Activated CD8-positive, alpha-beta T cell treated with anti-CD3 and anti-CD28 coated beads for 36 hours (primary cell): ENCODE measurements around the gene CASQ1. TPM values are rescaled to one million over a fixed set of nuclear protein-coding genes. Genes with fewer than 3 reads are reported as not detected.

Source experiments
- ATAC-seq: fragments of 200-7000 bp; cut with Tn5 transposase; one replicate; pipeline ENCODE4 v1.10.0; 2021; ENCODE audit warnings: mild to moderate bottlenecking, moderate library complexity
- CTCF ChIA-PET: fragments of 350-600 bp; sonication (Branson Sonifier 250); formaldehyde crosslinking; loops from one replicate; lab custom pipeline; 2021; ENCODE audit warnings: antibody characterized with exemption; lab: Charles Lee
- POLR2A ChIA-PET: fragments of 350-600 bp; sonication (Branson Sonifier 250); formaldehyde crosslinking; loops from one replicate; lab custom pipeline; 2021; ENCODE audit warnings: antibody characterized with exemption; lab: Charles Lee
- DNase-seq: peaks from one replicate; pipeline ENCODE4 v3.0.0-alpha.2; 2020
- H3K27ac Mint-ChIP-seq: one replicate; pipeline ENCODE4 v1.8.0; 2021; ENCODE audit warnings: mild to moderate bottlenecking, mixed read lengths
- H3K27me3 Mint-ChIP-seq: one replicate; pipeline ENCODE4 v1.8.0; 2021; ENCODE audit warnings: mixed read lengths
- H3K36me3 Mint-ChIP-seq: one replicate; pipeline ENCODE4 v1.8.0; 2021; ENCODE audit warnings: low read depth, mixed read lengths
- H3K4me1 Mint-ChIP-seq: one replicate; pipeline ENCODE4 v1.8.0; 2021; ENCODE audit warnings: low read depth, mixed read lengths
- H3K4me3 Mint-ChIP-seq: one replicate; pipeline ENCODE4 v1.8.0; 2021; ENCODE audit warnings: mild to moderate bottlenecking, moderate library complexity, mixed read lengths
- H3K9me3 Mint-ChIP-seq: one replicate; pipeline ENCODE4 v1.8.0; 2021; ENCODE audit warnings: mixed read lengths
- intact Hi-C: fragments of 100-400 bp; cut with micrococcal nuclease; formaldehyde crosslinking; loops from one replicate; pipeline ENCODE4 v1.10.0; 2022
- total RNA-seq, 2 experiments: library from RNA; stranded (reverse); gene quantifications; one replicate each; pipeline ENCODE4 v1.2.3, GENCODE V29; 2021
- TF ChIP-seq, protein P1 (sequence below): fragments of 200-600 bp; IDR thresholded peaks from one replicate; pipeline ENCODE4 v1.8.0; 2022; ENCODE audit warnings: antibody characterized with exemption, mild to moderate bottlenecking

CASQ1 gene
- total RNA-seq, 2 experiments from 2014 or later, result not detected

DNA sequence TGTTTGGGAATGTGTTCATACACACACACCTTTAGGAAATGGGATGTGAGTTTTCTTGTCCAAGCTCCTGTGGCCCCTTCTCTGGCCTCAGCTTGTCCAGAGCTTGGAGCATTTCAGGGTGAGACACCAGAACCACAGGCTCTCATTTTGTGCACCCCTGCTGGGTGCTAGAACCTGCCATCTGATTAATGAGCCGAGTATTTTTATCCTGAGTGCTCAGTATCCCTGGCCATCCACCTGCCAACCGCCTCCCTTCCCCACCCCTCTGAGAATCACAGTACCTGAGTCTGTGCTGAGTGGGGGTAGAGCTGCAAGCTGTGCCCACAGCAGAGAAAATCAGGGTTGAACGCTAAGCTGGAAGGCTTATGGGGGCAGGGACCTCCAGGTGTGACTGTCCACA, 1.4 kb downstream of the CASQ1 start:
- no peak for ATAC-seq
- Mint-ChIP-seq H3K27ac (no peak overlapping the region), H3K4me3 (no peak overlapping the region), H3K4me1 (no peaks in the 10 kb centered on the region), H3K36me3 (no peaks in the 10 kb centered on the region), H3K9me3 (no peaks in the 10 kb centered on the region), H3K27me3 (peaks cover 2% of the 10 kb centered on the region)
- CTCF ChIA-PET, result interaction anchor here (0.6 to 5.3 kb wide), 15 partner anchors 11 to 184 kb away, joined by 3 to 102 read pairs (median 4); partner anchors contain the start of gene PEA15
- POLR2A ChIA-PET, result interaction anchor here (1.2 to 1.4 kb wide), 2 partner anchors 10 to 12 kb away, joined by 3 to 4 read pairs; no protein-coding TSS in a partner anchor
- TF ChIP-seq, protein P1, sequence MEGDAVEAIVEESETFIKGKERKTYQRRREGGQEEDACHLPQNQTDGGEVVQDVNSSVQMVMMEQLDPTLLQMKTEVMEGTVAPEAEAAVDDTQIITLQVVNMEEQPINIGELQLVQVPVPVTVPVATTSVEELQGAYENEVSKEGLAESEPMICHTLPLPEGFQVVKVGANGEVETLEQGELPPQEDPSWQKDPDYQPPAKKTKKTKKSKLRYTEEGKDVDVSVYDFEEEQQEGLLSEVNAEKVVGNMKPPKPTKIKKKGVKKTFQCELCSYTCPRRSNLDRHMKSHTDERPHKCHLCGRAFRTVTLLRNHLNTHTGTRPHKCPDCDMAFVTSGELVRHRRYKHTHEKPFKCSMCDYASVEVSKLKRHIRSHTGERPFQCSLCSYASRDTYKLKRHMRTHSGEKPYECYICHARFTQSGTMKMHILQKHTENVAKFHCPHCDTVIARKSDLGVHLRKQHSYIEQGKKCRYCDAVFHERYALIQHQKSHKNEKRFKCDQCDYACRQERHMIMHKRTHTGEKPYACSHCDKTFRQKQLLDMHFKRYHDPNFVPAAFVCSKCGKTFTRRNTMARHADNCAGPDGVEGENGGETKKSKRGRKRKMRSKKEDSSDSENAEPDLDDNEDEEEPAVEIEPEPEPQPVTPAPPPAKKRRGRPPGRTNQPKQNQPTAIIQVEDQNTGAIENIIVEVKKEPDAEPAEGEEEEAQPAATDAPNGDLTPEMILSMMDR, result no peak
- intact Hi-C loops, result loop anchor here (2.0 to 10.0 kb wide), 2 partner anchors 61 to 183 kb away; no protein-coding TSS in a partner anchor
- DNase-seq, result no peak

DNA sequence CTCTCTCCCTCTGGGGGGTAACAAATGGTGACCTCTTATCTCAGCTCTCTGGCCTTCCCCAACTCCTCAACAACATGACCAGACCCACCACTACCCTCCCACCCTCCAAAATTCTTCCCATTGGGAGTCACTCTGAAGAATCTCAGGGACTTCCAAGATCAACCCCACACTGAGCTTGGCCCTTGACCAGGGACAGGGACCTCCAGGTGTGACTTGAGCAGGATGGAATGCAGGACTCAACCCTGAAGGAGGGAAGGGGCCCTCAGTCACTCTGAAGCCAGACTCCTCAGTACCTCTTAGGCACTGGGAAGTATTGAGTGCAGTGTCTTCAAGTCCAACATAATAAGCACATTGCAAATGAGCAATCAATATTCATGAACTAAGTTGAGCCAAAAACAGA, 1.9 kb downstream of the CASQ1 start:
- CTCF ChIA-PET, result interaction anchor here (1.0 to 5.3 kb wide), 17 partner anchors 11 to 184 kb away, joined by 3 to 102 read pairs (median 5); partner anchors contain the start of gene PEA15
- Mint-ChIP-seq H3K4me1 (no peaks in the 10 kb centered on the region), H3K4me3 (no peak overlapping the region), H3K27me3 (peaks cover 2% of the 10 kb centered on the region), H3K9me3 (no peaks in the 10 kb centered on the region), H3K36me3 (no peaks in the 10 kb centered on the region), H3K27ac (no peak overlapping the region)
- DNase-seq, result no peak
- no peak for ATAC-seq
- TF ChIP-seq, protein P1, result no peak
- POLR2A ChIA-PET, result interaction anchor here (1.2 to 1.4 kb wide), 2 partner anchors 10 to 12 kb away, joined by 3 to 4 read pairs; no protein-coding TSS in a partner anchor
- intact Hi-C loops, result loop anchor here (2.0 to 10.0 kb wide), 2 partner anchors 61 to 183 kb away; no protein-coding TSS in a partner anchor

DNA sequence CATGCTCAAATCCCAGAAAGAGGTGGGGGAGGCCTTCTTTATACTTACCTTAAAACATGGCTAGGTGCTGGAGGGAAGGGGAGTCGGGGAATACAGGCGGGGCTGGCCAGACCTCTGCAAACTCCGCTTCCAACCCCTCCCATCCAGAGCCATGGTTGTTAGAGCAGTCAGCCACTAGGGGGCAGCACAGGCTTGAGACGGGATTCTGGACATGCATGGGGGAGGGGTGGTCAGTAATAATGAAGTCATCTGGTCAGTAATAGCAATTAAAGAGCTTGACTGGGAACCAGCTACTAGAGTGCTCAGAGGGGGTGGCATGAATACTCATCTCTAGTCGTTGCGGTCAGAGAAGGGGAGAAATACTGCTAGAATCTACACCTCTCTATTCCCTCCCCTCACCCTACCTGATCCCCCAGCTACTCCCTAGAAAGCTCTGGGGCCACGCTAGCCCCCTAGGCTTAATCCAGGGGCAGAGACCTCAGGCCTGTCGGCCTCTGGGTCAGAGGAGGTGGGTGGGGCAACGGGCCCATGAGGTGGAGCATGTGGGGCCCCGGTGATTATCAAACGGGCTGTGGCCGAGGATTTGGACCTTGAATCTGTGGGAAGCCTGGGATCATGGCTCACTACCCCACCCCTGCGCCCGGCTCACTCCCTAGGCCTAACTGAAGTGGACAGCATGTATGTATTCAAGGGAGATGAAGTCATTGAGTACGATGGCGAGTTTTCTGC, 2.9 kb downstream of the CASQ1 start:
- no peak overlapping the region for H3K27ac Mint-ChIP-seq
- H3K9me3 Mint-ChIP-seq, result no peaks in the 10 kb centered on the region
- CTCF ChIA-PET, result interaction anchor here (0.5 to 5.3 kb wide), 55 partner anchors 9 to 269 kb away, joined by 3 to 102 read pairs (median 4); partner anchors contain the start of genes PEA15 and PEX19
- no peaks in the 10 kb centered on the region for H3K36me3 Mint-ChIP-seq
- intact Hi-C loops, result loop anchor here (1.0 to 10.0 kb wide), 3 partner anchors 60 to 182 kb away; no protein-coding TSS in a partner anchor
- TF ChIP-seq, protein P1, result peak; percentile 94
- DNase-seq (peak; percentile 86), ATAC-seq (peak; percentile 93)
- H3K4me3 Mint-ChIP-seq, result no peak overlapping the region
- H3K27me3 Mint-ChIP-seq, result peaks cover 2% of the 10 kb centered on the region
- H3K4me1 Mint-ChIP-seq, result no peaks in the 10 kb centered on the region
- POLR2A ChIA-PET, result interaction anchor here (1.1 to 1.2 kb wide), 2 partner anchors 12 to 102 kb away, joined by 3 to 6 read pairs; partner anchors contain the start of gene PEA15

DNA sequence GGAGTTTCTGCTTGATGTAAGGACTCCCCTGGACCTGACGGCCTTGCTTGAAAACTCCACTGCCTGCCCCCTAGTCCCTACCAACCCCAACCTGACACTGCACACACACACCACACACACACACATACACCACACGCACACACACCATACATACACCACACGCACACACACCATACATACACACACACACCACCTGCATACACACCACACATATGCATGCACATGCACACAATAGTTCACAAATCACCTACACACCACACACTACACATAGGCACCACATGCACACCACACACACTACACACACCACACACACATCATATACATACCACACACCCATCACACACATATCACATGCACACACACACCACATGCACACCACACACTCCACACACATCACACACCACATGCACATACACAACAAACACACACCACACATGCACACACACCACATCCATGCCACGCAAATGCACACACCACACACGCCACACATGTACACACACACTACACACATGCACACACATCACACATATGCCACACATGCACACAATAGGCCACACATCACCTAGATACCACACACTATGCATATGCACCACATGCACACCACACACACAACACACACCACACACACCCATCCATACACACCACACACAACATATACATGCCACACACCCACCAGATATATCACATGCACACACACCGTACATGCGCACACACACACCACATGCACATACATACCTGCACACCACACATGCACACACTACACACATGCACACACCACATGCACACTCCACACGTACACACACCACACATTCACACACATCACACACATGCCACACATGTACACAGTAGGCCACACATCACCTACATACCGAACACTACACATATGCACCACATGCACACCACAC, 3.7 kb downstream of the CASQ1 start:
- Mint-ChIP-seq H3K4me3 (no peak overlapping the region), H3K27me3 (peaks cover 2% of the 10 kb centered on the region), H3K9me3 (no peaks in the 10 kb centered on the region), H3K36me3 (no peaks in the 10 kb centered on the region), H3K4me1 (no peaks in the 10 kb centered on the region), H3K27ac (no peak overlapping the region)
- ATAC-seq, result no peak
- no peak for DNase-seq
- TF ChIP-seq, protein P1, result no peak
- intact Hi-C loops, result loop anchor here (1.0 to 10.0 kb wide), 3 partner anchors 59 to 181 kb away; no protein-coding TSS in a partner anchor
- POLR2A ChIA-PET, result interaction anchor here (1.1 to 1.2 kb wide), 2 partner anchors 11 to 101 kb away, joined by 3 to 6 read pairs; partner anchors contain the start of gene PEA15
- CTCF ChIA-PET, result interaction anchor here (0.5 to 5.3 kb wide), 57 partner anchors 9 to 269 kb away, joined by 3 to 102 read pairs (median 4); partner anchors contain the start of genes PEA15 and PEX19
